HG03064 (cell line): Measurements from ENCODE around the gene GK.
A peak's percentile ranks its signal among the peaks of the same experiment; 100 is the strongest.
"Not testable (repeated sequence)": the region's sequence is repeated elsewhere in the genome, so short reads cannot be mapped to it uniquely, and the experiment has no call there.

Source experiments
- ATAC-seq: cut with Tn5 transposase; IDR thresholded peaks from one replicate; pipeline ENCODE4 v1.9.1; 2021; ENCODE audit warnings: low read depth; ENCODE audit not compliant: unreplicated experiment

GK gene

GRCh38 chrX:30653415-30654131 is at the start of gene GK:
Gene GK (plus strand): TSS chrX:30653423. CDS start chrX:30653538, 115 bp downstream.
- ATAC-seq: peak; percentile 6

- no peak for ATAC-seq
These were observed 46.1 kb upstream of the GK start for GRCh38 chrX:30607155-30607554.

- no peak for ATAC-seq
These were observed 43.2 kb upstream of the GK start for GRCh38 chrX:30610026-30610425.

DNA sequence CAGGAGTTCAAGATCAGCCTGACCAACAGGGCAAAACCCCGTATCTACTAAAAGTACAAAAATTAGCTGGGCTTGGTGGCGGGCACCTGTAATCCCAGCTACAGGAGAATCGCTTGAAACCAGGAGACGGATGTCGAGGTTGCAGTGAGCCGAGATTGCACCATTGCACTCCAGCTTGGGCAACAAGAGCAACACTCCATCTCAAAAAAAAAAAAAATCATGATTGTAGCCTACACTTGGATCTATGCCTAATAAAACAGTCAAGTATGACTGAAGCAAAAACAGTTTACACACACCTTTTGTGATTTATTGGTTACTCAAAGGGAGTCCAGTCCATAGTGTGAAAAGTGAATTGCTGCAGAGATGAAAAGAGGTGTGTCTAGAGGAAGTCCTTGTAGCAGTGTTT is 41.0 kb upstream of the GK start:
- no peak for ATAC-seq

- no peak for ATAC-seq
These were observed 39.5 kb upstream of the GK start for GRCh38 chrX:30613721-30614120.

GRCh38 chrX:30615229-30615628 is 38.0 kb upstream of the GK start:
- no peak for ATAC-seq

- ATAC-seq: no peak
These were observed 35.0 kb upstream of the GK start for GRCh38 chrX:30618160-30618765.

GRCh38 chrX:30620125-30620524 is 33.1 kb upstream of the GK start:
- no peak for ATAC-seq

DNA sequence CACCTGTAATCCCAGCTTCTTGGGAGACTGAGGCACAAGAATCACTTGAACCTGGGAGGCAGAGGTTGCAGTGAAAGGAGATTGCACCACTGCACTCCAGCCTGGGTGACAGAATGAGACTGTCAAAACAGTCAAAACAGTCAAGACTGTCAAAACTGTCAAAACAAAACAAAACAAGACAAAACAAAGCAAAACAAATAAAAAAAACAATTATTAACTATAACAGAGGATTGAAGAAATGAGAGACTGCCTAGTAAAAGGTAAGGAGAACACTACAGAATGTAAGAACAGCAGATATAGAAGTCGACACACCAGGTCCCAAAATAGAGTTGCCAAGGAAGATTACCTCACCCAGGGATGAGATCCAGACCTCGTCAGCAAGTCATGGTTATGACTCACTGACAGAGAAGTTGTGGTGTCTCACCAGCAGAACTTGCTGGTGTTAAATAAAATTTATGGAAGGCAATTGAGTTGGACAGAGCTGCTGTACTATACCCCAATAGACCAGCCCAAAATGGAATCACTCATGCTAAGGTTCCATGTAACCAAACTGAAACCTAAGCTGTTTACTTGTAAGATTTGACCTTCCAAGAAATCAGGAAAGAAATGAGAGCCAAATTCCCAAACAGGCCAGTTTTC is 32.1 kb upstream of the GK start:
- no peak for ATAC-seq

GRCh38 chrX:30622361-30622760 is 30.9 kb upstream of the GK start:
- ATAC-seq: no peak

DNA sequence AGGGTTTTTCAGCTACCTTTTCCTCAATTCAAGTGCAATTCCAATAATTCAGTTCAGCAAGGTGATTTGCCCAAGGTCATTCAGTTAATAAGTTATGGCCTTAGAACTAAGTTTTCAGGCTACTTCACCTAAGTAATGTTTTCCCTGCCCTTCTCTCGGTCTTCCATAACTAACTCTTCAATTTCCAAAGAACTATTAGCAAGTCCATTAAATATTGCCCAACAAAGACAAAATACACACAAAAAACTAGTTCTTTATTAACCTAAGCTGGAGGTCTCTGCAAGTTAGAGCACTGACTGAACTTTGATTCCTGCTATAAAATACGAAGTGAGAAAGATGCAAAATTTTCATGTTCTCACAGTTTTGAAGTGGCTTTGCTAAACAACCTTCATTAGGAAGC is 26.8 kb upstream of the GK start:
- no peak for ATAC-seq

- no peak for ATAC-seq
These were observed 25.2 kb upstream of the GK start for GRCh38 chrX:30627818-30628652.

DNA sequence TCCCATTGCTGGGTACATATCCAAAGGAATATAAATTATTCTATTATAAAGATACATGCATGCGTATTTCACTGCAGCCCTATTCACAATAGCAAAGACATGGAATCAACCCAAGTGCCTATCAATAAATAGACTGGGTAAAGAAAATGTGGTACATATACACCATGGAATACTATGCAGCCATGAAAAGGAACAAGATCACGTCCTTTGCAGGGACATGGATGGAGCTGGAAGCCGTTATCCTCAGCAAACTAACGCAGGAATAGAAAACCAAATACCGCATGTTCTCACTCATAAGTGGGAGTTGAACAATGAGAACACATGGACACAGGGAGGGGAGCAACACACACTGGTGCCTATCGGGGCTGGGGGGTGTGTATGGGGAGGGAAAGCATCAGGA is 19.2 kb upstream of the GK start:
- not testable (repeated sequence) for ATAC-seq

GRCh38 chrX:30635630-30636029 is 17.6 kb upstream of the GK start:
- no peak for ATAC-seq

- no peak for ATAC-seq
These were observed 15.1 kb upstream of the GK start for GRCh38 chrX:30637874-30638815.

- not testable (repeated sequence) for ATAC-seq
These were observed 13.5 kb upstream of the GK start for GRCh38 chrX:30639702-30640101.

- no peak for ATAC-seq
These were observed 10.6 kb upstream of the GK start for GRCh38 chrX:30642642-30643041.

DNA sequence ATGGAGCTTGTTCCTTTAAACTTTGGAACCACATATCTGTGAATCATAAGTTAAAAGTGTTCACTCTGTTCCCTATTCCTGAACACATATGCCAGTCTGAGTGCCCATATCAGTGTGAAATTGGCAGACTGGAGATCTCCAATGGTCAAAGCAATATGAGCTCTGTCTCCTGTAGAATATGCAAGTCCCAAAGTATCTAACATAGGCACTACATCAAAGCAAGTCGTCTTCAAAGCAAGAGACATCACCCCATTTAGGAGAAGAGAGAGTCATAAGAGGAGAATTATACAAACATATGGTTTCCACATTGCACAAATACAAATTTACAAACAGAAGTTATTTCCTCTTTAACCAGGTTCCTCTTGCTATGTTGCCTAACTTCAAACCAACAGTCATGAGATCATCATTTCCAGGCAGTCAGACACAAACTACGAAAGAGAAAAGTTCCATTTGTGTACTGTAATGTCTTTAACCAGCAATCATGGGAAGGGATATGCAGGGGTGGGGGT is 9.9 kb upstream of the GK start:
- ATAC-seq: no peak

DNA sequence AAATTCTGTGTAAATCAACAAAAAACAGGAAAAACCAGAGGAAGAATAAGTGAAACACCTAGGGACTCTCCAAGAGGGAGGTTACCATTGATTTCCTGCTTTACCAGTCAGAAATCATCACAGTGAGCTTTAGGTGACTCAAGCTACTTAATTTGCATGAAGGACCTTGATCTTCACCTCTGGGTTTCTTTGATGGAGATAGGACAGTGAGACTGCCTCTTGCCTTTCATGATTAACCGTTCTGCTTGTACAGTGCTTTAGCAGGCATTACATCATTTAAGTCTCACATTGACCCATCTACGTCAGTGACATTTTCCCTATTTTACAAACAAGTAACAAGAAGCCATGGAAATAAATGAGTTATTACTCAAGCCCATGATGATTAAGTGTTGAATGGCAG is 3.4 kb upstream of the GK start:
- no peak for ATAC-seq
